HG02885 (cell line): Measurements from ENCODE around the gene KIAA0232.
"Not testable (repeated sequence)": the region's sequence is repeated elsewhere in the genome, so short reads cannot be mapped to it uniquely, and the experiment has no call there.

ENCODE experiments used
- ATAC-seq: cut with Tn5 transposase; IDR thresholded peaks from one replicate; pipeline ENCODE4 v1.9.1; 2021; ENCODE audit warnings: mild to moderate bottlenecking; ENCODE audit not compliant: unreplicated experiment, poor library complexity

KIAA0232 gene

GRCh38 chr4:6755088-6755753 is 27.3 kb upstream of the KIAA0232 start:
- ATAC-seq = no peak

DNA sequence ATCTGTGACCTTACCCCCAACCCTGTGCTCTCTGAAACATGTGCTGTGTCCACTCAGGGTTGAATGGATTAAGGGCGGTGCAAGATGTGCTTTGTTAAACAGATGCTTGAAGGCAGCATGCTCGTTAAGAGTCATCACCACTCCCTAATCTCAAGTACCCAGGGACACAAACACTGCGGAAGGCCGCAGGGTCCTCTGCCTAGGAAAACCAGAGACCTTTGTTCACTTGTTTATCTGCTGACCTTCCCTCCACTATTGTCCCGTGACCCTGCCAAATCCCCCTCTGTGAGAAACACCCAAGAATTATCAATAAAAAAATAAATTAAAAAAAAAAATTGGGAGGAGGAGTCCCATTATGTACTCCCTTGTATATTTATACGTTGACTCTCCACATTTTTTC is 26.2 kb upstream of the KIAA0232 start:
- not testable (repeated sequence) for ATAC-seq

- ATAC-seq = no peak
Measured at GRCh38 chr4:6758728-6759127, 23.8 kb upstream of the KIAA0232 start.

DNA sequence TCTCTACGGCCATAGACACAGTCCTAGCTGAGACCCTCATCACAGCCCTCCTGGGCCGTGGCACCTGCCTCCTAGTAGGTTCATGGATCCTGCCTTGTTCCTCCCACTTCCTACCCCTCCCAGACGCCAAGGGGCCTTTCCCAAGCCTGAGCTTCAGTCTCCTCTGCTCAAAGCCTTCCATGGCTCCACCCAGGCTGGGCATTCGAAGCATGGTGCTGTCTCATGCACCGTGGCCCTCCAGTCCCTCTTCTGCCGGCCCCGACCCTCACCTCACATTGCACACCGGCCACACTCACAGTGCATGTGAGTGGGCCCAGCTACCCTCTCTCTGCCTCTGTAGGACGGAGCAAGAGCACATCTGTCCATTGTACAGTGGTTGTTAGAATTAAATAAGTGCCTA is 21.7 kb upstream of the KIAA0232 start:
- ATAC-seq = no peak

- ATAC-seq = no peak
Measured at GRCh38 chr4:6761649-6762615, 20.6 kb upstream of the KIAA0232 start.

- no peak for ATAC-seq
Measured at GRCh38 chr4:6763330-6763851, 19.1 kb upstream of the KIAA0232 start.

GRCh38 chr4:6764976-6765620 is 17.4 kb upstream of the KIAA0232 start:
- no peak for ATAC-seq

GRCh38 chr4:6765703-6766102 is 16.8 kb upstream of the KIAA0232 start:
- ATAC-seq = no peak

DNA sequence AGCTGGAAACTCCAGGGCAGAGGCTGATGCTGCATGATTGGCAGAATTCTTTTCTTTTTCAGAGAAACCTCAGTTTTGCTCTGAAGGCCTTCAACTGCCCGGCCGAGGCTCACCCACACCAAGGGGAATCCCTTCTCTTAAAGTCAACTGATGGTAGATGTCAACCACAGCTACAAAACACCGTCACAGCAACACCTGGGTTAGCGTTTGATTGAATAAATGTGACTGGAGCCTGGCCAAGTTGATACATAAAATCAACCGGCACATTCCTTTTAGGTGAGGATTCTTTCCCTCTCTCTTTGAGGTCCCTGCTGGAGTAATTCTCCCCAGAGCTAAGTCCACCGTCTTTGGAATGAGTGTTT is 15.2 kb upstream of the KIAA0232 start:
- no peak for ATAC-seq

DNA sequence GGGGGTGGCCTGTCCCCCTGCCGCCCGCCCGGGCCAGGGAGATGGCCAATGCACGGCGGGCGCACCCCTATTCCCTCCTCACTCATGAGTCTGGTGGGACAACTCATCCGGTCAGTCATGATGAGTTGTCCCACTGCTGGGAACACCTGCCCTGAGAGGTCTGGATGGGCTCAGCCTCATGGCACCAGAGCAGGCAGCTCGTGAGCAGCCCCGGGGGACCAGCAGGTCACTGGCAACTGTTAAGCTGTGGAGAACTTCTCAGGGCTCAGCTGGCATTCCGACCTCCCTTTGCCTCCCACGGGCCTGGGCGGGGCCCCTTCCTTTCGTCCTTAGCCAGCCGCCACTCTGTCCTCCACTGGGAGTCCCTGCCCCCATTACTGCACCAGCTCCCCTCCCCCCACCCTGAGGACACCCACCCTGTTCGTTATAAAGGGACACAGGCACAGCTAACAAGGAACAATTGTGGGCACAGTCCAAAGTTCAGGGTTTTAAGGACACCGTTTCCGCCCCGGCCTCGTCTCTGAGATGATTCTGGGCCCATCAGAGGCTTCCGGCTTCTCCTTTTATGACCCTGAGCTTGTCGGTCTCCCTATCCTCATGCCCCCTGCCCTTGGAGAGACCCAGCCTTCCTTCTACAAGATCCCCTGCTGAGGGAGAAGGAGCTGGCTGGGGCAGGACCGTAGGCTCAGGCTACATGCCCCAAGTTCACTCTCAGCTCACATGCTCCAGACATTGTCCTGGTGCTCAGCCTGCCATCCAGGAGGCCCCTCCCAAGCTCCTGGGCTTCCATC is 14.6 kb upstream of the KIAA0232 start:
- ATAC-seq = no peak

DNA sequence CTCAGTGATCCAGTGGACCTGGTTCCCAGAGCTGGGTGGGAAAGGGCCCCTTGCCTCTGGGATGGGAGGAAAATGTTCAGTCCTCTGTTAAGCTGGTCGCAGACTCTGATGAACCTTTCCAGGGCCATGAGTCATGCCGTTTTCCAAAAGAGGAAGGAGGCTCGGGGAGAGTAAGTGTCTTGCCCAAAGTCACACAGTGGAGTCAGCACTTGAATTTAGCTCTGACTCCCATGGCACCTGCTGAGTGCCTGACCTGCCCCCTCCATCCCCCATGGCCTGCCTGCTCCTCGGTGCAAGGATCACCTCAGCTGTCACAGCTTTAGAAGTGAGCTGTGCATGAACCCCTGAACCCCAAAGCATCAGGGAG is 14.0 kb upstream of the KIAA0232 start:
- no peak for ATAC-seq

DNA sequence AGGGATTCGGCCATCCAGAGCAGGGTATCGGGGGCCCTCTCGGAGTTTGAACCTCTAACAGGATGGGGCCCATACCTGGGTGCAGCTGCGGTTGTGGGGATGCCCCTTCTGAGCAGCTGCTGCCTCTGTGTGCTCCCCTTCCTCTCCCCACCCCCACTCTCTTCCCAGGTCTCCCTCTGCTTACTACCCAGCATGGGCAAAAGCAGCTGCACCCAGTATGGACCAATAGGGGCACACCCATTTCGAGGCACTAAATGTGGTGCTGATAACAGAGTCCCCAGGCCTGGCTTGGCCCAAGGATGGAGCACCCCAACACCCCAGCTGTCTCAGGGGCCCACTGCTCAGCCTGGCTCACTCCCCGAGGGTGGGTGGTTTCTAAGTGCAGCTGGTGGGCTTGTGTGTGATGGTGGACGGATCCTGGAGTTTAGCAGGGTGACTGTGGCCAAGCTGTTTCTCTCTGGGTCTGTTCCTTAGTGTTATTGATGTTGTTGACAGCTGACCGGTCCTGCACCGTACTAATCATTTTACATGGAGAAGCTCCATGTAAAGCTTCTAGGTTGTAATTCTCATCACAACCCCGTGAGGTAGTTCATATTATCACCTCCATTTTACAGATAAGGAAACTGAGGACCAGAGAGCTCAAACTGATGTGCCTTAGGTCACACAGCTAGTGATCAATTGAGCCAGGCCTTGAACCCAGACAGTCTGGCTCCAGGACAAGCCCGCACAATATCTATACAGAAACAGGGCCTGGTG is 13.1 kb upstream of the KIAA0232 start:
- no peak for ATAC-seq

DNA sequence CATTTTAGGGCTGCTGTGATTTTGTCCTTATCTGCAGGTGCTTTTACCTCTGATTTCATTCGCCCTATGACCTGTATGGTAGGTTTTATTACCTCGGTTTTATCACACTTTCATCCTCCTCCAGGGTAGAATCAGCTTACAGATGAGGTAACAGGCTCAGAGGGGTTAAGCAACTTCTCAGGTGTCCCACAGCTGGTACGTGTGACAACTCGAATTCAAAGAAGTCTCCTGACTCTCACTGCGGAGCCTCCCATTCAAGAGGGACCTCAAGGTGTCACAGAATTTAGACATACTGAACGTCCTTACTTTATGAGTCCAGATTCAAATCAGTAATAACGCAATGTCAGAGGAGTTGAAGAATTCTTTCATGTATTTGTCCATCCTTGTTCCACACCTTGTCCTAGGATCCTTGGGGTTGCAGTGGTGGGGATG is 12.5 kb upstream of the KIAA0232 start:
- no peak for ATAC-seq

- ATAC-seq = no peak
Measured at GRCh38 chr4:6770581-6771228, 11.8 kb upstream of the KIAA0232 start.

DNA sequence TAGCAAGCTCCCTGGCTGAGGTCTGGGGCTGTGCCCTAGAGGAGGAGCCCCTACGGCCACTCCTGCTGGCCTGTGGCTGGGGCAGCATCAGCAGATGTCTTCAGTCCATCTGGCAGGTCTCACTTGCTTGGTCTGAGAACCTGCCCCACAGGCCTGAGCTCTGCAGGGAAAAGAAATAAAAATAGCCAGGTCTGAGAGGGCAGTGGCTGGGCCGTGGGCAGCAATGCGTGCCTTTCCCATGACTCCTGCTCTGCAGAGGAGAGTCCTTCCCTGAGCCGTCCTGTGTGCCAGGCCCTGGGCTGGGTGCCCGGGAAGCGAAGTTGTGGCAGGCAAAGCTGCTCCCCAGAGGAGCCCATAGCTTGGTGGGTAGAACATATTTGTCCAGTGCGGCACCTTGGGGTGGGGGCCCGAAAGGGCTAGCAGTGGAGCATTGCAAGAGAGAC is 11.3 kb upstream of the KIAA0232 start:
- no peak for ATAC-seq

DNA sequence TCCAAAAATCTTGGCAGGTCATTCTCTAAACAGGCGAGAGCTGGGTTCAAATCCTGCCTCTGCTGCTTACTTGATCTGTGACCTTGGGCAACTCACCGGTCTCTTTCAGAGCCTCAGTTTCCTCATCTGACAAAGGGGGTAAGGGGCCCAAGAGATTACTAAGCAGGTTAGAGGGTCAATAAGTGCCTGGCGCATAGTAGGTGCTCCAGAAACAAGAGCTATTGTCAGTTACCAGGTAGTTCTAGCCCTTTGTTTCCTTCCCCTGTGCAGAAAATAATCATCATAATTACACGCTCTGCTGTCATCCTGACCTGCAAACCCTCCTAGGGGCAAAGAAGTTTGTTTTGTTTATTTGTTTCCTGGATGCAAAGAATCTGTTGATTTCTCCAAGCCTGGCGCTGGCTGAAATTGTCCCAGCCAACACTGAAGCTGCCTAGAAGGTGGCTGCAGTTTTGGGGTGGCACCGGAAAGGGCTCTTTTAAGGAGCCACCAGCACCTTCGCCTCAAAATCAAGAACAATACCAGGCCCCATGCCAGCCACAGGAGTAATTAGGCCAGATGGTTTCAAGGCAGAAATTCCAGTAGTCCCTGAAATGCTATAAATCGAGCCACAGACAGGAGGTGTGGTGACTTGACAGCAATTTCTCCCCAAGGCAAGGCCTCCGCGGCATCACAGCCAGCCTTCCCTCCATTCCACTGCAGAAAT is 10.2 kb upstream of the KIAA0232 start:
- no peak for ATAC-seq

DNA sequence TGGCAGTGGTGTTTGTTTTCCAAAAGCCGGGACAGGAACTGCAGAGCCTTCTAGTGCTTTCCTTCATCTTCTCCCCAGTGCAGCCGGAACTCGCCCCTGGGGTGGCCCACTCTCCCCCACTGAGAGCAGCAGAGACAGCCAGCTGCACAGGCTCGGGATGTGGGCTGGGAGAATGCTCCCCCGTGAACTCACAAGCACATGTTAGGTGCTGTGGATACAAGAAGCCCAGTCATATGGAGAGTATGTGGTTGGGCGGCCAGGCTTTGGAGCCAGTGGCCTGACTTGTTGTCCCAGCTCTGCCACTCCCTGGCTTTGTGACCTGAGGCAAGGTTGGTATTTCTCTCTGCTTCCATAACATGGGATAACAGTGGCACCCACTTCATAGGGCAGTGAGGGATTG is 9.4 kb upstream of the KIAA0232 start:
- ATAC-seq = no peak
